GM21423 (cell line): ENCODE data around the gene EXOSC2.
"Not testable (repeated sequence)": the region's sequence is repeated elsewhere in the genome, so short reads cannot be mapped to it uniquely, and the experiment has no call there.

Experiments used
- ATAC-seq: cut with Tn5 transposase; IDR thresholded peaks from one replicate; pipeline ENCODE4 v1.9.1; 2021; ENCODE audit warnings: mild to moderate bottlenecking, moderate library complexity; ENCODE audit not compliant: unreplicated experiment

EXOSC2 gene

GRCh38 chr9:130667120-130667435 lies 26.5 kb upstream of the EXOSC2 start:
- ATAC-seq = no peak

- ATAC-seq = no peak
Observed at GRCh38 chr9:130668196-130668595, 25.4 kb upstream of the EXOSC2 start.

GRCh38 chr9:130668659-130669058 lies 24.9 kb upstream of the EXOSC2 start:
- ATAC-seq = no peak

- ATAC-seq = no peak
Observed at GRCh38 chr9:130669965-130670364, 23.6 kb upstream of the EXOSC2 start.

GRCh38 chr9:130670644-130671043 lies 22.9 kb upstream of the EXOSC2 start:
- ATAC-seq = no peak

GRCh38 chr9:130672466-130672865 lies 21.1 kb upstream of the EXOSC2 start:
- ATAC-seq = no peak

- no peak for ATAC-seq
Observed at GRCh38 chr9:130672933-130673615, 20.5 kb upstream of the EXOSC2 start.

GRCh38 chr9:130675396-130675795 lies 18.2 kb upstream of the EXOSC2 start:
- no peak for ATAC-seq

GRCh38 chr9:130677252-130677651 lies 16.3 kb upstream of the EXOSC2 start:
- no peak for ATAC-seq

- no peak for ATAC-seq
Observed at GRCh38 chr9:130680836-130681768, 12.5 kb upstream of the EXOSC2 start.

GRCh38 chr9:130681769-130682420 lies 11.7 kb upstream of the EXOSC2 start:
- no peak for ATAC-seq

- ATAC-seq = no peak
Observed at GRCh38 chr9:130682421-130683121, 11.0 kb upstream of the EXOSC2 start.

- ATAC-seq = no peak
Observed at GRCh38 chr9:130685104-130685503, 8.5 kb upstream of the EXOSC2 start.

- ATAC-seq = not testable (repeated sequence)
Observed at GRCh38 chr9:130685945-130686344, 7.6 kb upstream of the EXOSC2 start.

- ATAC-seq = no peak
Observed at GRCh38 chr9:130687615-130688014, 6.0 kb upstream of the EXOSC2 start.

- ATAC-seq = no peak
Observed at GRCh38 chr9:130688072-130688471, 5.5 kb upstream of the EXOSC2 start.

- ATAC-seq = no peak
Observed at GRCh38 chr9:130689572-130689936, 4.0 kb upstream of the EXOSC2 start.

GRCh38 chr9:130689937-130690700 lies 3.5 kb upstream of the EXOSC2 start:
- no peak for ATAC-seq

GRCh38 chr9:130692321-130692720 lies 1.3 kb upstream of the EXOSC2 start:
- no peak for ATAC-seq

GRCh38 chr9:130693101-130693425 lies 517 bp upstream of the EXOSC2 start:
- no peak for ATAC-seq

GRCh38 chr9:130694205-130694604 lies 625 bp downstream of the EXOSC2 start:
- ATAC-seq = no peak
